GM21515 (cell line): ENCODE data around the gene CTNS.

Experiments
- ATAC-seq: cut with Tn5 transposase; IDR thresholded peaks from one replicate; pipeline ENCODE4 v1.9.1; 2021; ENCODE audit not compliant: unreplicated experiment

CTNS gene

GRCh38 chr17:3708366-3708765 lies 71.8 kb downstream of the CTNS start:
- ATAC-seq = no peak

GRCh38 chr17:3710951-3711383 lies 74.4 kb downstream of the CTNS start:
- ATAC-seq = peak; percentile 87
